Astrocyte (in vitro differentiated cells and primary cell): Measurements from ENCODE around the gene EDN3. TPM values are rescaled to one million over a fixed set of nuclear protein-coding genes. Genes with fewer than 3 reads are reported as not detected.
A peak's percentile ranks its signal among the peaks of the same experiment; 100 is the strongest.
"Not testable (repeated sequence)": the region's sequence is repeated elsewhere in the genome, so short reads cannot be mapped to it uniquely, and the experiment has no call there.

Source experiments
- DNase-seq: peaks from one replicate; pipeline ENCODE4 v3.0.0-alpha.2; 2010; ENCODE audit warnings: low read depth
- FAIRE-seq: peaks from 2 replicates; lab custom pipeline; 2011; peaks lifted over from hg19 to GRCh38; lab: Jason Lieb, UNC
- H2AFZ ChIP-seq: 2 replicates; pipeline ENCODE4 v1.6.0; 2012; ENCODE audit warnings: low read depth, low read length, inconsistent platforms
- H3K27ac ChIP-seq: 2 replicates; pipeline ENCODE4 v1.5.1; 2011; ENCODE audit warnings: low read depth, low read length, inconsistent platforms
- H3K27me3 ChIP-seq: 2 replicates; pipeline ENCODE4 v1.6.0; 2011; ENCODE audit warnings: low read length, inconsistent platforms; ENCODE audit not compliant: insufficient read depth
- H3K36me3 ChIP-seq: 2 replicates; pipeline ENCODE4 v1.5.1; 2011; ENCODE audit warnings: low read length, inconsistent platforms; ENCODE audit not compliant: insufficient read depth
- H3K4me1 ChIP-seq: 2 replicates; pipeline ENCODE4 v1.5.1; 2011; ENCODE audit warnings: low read length, inconsistent platforms; ENCODE audit not compliant: insufficient read depth
- H3K4me2 ChIP-seq: 2 replicates; pipeline ENCODE4 v1.6.0; 2012; ENCODE audit warnings: low read length, inconsistent platforms
- H3K4me3 ChIP-seq: 2 replicates; pipeline ENCODE4 v1.5.1; 2011; ENCODE audit warnings: low read depth, mild to moderate bottlenecking, low read length, inconsistent platforms; ENCODE audit not compliant: insufficient read depth
- H3K79me2 ChIP-seq: 2 replicates; pipeline ENCODE4 v1.6.0; 2012; ENCODE audit warnings: mild to moderate bottlenecking, low read length, inconsistent platforms; ENCODE audit not compliant: insufficient read depth
- H3K9ac ChIP-seq: 2 replicates; pipeline ENCODE4 v1.6.0; 2012; ENCODE audit warnings: mild to moderate bottlenecking, low read length, inconsistent platforms
- H3K9me3 ChIP-seq: 2 replicates; pipeline ENCODE4 v1.5.1; 2012; ENCODE audit warnings: low read depth, mild to moderate bottlenecking, low read length, inconsistent platforms; ENCODE audit not compliant: insufficient read depth
- H4K20me1 ChIP-seq: 2 replicates; pipeline ENCODE4 v1.6.0; 2012; ENCODE audit warnings: low read length, inconsistent platforms; ENCODE audit not compliant: insufficient read depth
- H3K27ac Mint-ChIP-seq: one replicate; pipeline ENCODE4 v1.8.0; 2021; ENCODE audit warnings: mild to moderate bottlenecking, mixed read lengths; ENCODE audit not compliant: unreplicated experiment
- H3K27me3 Mint-ChIP-seq: one replicate; pipeline ENCODE4 v1.8.0; 2021; ENCODE audit warnings: low read depth, mixed read lengths; ENCODE audit not compliant: unreplicated experiment
- H3K36me3 Mint-ChIP-seq: one replicate; pipeline ENCODE4 v1.8.0; 2021; ENCODE audit warnings: low read depth, mixed read lengths; ENCODE audit not compliant: unreplicated experiment
- H3K4me1 Mint-ChIP-seq: one replicate; pipeline ENCODE4 v1.8.0; 2021; ENCODE audit warnings: low read depth, mixed read lengths; ENCODE audit not compliant: unreplicated experiment
- H3K4me3 Mint-ChIP-seq: one replicate; pipeline ENCODE4 v1.8.0; 2021; ENCODE audit warnings: mild to moderate bottlenecking, moderate library complexity, mixed read lengths; ENCODE audit not compliant: unreplicated experiment
- H3K9me3 Mint-ChIP-seq: one replicate; pipeline ENCODE4 v1.8.0; 2021; ENCODE audit warnings: mild to moderate bottlenecking, mixed read lengths; ENCODE audit not compliant: unreplicated experiment
- EZH2 ChIP-seq: IDR thresholded peaks from 2 replicates; pipeline ENCODE4 v1.6.1; 2012; ENCODE audit warnings: mild to moderate bottlenecking, low read length, inconsistent platforms; ENCODE audit not compliant: insufficient read depth
- total RNA-seq: library from RNA; stranded (reverse); gene quantifications from 2 replicates; pipeline ENCODE4 v1.2.1, GENCODE V29; 2021
- TF ChIP-seq, protein P1 (sequence below): IDR thresholded peaks from 2 replicates; pipeline ENCODE4 v1.5.1; 2011; ENCODE audit warnings: low read depth, mild to moderate bottlenecking, inconsistent platforms, low read length, moderate library complexity; ENCODE audit not compliant: insufficient read depth

The EDN3 gene
- total RNA-seq, 1 donor from 2014 or later, result not detected

DNA sequence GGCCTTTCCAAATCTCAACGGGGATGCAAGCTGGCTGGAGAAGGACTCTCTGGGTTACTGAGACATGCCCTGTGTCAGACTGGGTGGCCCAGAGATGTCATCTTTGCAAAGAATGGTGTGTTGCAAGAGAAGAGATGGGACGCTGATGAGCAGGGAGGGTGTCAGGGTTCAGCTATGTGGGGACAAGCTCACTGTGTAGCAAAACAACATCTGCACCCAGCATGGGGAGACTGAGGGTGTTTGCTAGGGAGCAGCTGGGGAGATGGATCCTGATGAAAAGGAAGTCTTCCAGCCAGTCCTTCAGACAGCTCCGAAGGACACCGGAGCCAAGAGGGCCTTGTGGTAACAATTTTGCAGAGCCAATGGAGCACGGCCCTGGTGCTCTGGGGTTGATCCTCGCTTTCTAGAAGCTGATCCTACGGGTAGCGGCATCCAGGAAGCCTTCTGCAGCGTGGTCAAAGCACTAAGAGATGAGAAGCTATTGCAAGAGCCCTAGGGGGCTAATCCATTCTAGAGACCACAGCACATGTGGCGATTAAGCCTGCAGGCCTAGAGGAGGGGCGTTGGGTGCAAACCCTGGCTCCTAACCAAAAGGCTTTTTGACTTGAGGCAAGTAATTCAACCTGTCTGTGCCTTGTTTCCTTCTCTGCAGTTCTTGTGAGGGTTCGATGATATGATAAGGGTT, 39.9 kb downstream of the EDN3 start:
- no peak overlapping the region for H3K4me3 ChIP-seq
- FAIRE-seq (no peak), DNase-seq (no peak)
- Mint-ChIP-seq H3K27me3 (peaks cover 27% of the 10 kb centered on the region), H3K36me3 (no peaks in the 10 kb centered on the region), H3K27ac (no peak overlapping the region), H3K4me1 (no peaks in the 10 kb centered on the region), H3K9me3 (peaks cover 2% of the 10 kb centered on the region), H3K4me3 (no peak overlapping the region)
- H2AFZ ChIP-seq, result no peak overlapping the region
- no peaks in the 10 kb centered on the region for H3K4me1 ChIP-seq
- TF ChIP-seq EZH2, result no peak
- TF ChIP-seq, protein P1, sequence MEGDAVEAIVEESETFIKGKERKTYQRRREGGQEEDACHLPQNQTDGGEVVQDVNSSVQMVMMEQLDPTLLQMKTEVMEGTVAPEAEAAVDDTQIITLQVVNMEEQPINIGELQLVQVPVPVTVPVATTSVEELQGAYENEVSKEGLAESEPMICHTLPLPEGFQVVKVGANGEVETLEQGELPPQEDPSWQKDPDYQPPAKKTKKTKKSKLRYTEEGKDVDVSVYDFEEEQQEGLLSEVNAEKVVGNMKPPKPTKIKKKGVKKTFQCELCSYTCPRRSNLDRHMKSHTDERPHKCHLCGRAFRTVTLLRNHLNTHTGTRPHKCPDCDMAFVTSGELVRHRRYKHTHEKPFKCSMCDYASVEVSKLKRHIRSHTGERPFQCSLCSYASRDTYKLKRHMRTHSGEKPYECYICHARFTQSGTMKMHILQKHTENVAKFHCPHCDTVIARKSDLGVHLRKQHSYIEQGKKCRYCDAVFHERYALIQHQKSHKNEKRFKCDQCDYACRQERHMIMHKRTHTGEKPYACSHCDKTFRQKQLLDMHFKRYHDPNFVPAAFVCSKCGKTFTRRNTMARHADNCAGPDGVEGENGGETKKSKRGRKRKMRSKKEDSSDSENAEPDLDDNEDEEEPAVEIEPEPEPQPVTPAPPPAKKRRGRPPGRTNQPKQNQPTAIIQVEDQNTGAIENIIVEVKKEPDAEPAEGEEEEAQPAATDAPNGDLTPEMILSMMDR, result no peak
- no peaks in the 10 kb centered on the region for H3K79me2 ChIP-seq
- H3K4me2 ChIP-seq, result no peak overlapping the region
- H3K36me3 ChIP-seq, result no peaks in the 10 kb centered on the region
- H3K27me3 ChIP-seq, result no peaks in the 10 kb centered on the region
- H3K27ac ChIP-seq, result no peak overlapping the region
- peaks cover 16% of the 10 kb centered on the region for H3K9me3 ChIP-seq
- no peaks in the 10 kb centered on the region for H4K20me1 ChIP-seq
- no peak overlapping the region for H3K9ac ChIP-seq

DNA sequence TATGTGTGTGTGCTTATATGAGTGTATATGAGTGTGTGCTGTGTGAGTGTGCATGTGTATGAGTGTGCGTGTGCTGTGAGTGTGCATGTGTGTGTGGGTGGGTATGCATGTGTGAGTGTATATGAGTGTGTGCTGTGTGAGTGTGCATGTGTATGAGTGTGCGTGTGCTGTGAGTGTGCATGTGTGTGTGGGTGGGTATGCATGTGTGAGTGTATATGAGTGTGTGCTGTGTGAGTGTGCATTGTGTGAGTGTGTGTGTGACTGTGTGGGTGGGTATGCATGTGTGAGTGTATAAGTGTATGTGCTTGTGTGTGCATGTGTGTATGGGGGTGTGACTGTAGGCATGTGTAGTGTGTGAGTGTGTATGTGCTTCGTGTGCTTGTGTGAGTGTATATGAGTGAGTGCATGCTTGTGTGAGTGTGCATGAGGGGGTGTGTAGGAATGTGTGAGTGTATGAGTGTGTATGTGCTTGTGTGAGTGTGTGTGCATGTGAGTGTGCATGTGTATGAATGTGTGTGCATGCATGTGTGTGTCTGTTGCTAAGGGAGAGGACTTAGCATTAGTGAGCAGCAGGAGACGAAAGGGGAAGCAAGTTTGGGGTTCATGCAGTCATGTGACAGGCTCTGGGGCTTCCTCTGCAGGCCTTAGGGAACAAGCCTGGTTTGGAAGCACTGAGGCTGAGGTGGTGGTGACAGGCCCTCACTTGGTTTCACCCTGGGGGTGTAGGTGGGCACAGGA, 41.0 kb downstream of the EDN3 start:
- not testable (repeated sequence) for H3K4me1 Mint-ChIP-seq, H3K9me3 Mint-ChIP-seq, H3K79me2 ChIP-seq, H2AFZ ChIP-seq, H3K4me3 ChIP-seq, H3K27ac ChIP-seq, H3K36me3 Mint-ChIP-seq, H3K36me3 ChIP-seq, H3K4me2 ChIP-seq, H3K4me3 Mint-ChIP-seq, H3K27me3 ChIP-seq, H3K4me1 ChIP-seq, H3K9ac ChIP-seq, H4K20me1 ChIP-seq, DNase-seq, H3K27ac Mint-ChIP-seq
- H3K27me3 Mint-ChIP-seq, result peaks cover 32% of the 10 kb centered on the region
- peak; percentile 50 for FAIRE-seq
- peaks cover 16% of the 10 kb centered on the region for H3K9me3 ChIP-seq

DNA sequence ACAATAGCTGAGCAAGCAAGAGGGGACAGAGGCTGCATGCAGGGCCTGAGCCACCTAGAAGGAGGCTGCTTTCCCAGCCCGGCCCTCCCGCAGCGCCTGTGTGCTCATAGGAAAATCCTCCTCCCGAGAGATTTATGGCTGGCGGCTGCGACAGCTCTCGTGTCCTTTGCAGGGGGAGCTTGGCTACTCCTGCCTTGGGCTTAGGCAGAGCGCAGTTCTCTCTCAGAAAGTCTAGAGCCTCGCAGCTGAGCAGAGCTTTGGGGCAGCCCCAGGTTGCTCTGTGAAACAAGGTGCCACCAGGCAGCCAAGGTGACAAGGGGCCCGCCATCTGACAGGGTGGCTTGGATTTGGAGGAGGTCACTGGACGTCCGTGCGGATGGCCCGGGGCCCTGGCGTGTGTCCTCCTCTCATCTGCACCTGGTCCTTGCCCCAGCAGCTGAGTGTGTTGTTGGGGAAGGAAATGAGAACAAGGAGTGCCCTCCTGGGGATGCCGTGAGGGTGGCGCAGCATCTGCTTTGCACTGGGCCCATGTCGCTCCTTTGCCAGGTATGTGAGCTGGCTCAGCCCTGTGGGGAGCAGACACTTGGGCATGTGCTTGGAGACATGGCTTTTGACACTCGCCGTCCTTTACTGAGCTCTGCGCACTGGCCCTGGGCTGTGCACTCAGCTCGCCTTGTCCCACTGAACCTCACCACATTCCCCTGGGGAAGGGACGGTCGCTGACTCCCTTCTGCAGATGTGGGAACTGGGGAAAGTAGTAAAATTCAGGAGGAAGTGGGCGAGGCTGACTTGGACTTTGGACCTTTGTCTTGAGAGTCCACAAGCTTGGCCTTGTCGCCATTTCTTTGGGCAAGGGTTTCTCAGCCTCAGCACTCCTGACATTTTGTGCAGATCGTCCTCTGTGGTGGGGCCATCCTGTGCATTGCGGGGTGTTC, 41.9 kb downstream of the EDN3 start:
- Histone ChIP-seq H3K9me3 (peaks cover 16% of the 10 kb centered on the region), H2AFZ (no peak overlapping the region), H3K79me2 (no peaks in the 10 kb centered on the region), H3K27me3 (no peaks in the 10 kb centered on the region), H3K4me2 (no peak overlapping the region), H4K20me1 (no peaks in the 10 kb centered on the region), H3K4me1 (no peaks in the 10 kb centered on the region), H3K4me3 (no peak overlapping the region), H3K9ac (no peak overlapping the region), H3K27ac (no peak overlapping the region), H3K36me3 (no peaks in the 10 kb centered on the region)
- H3K4me1 Mint-ChIP-seq, result no peaks in the 10 kb centered on the region
- TF ChIP-seq EZH2, result no peak
- TF ChIP-seq, protein P1, result no peak
- peaks cover 2% of the 10 kb centered on the region for H3K9me3 Mint-ChIP-seq
- H3K36me3 Mint-ChIP-seq, result no peaks in the 10 kb centered on the region
- FAIRE-seq (no peak), DNase-seq (no peak)
- H3K27ac Mint-ChIP-seq, result no peak overlapping the region
- no peak overlapping the region for H3K4me3 Mint-ChIP-seq
- peaks cover 34% of the 10 kb centered on the region for H3K27me3 Mint-ChIP-seq
